Keratinocyte (primary cell): ENCODE measurements around the gene SYT15. TPM values are rescaled to one million over a fixed set of nuclear protein-coding genes. Genes with fewer than 3 reads are reported as not detected.
"Not testable (repeated sequence)": the region's sequence is repeated elsewhere in the genome, so short reads cannot be mapped to it uniquely, and the experiment has no call there.

Source experiments
- DNase-seq: peaks from one replicate; pipeline ENCODE4 v3.0.0-alpha.2; 2011; ENCODE audit warnings: low read depth, missing footprints, low spot score
- FAIRE-seq: peaks from 2 replicates; lab custom pipeline; 2011; peaks lifted over from hg19 to GRCh38; lab: Jason Lieb, UNC
- H2AFZ ChIP-seq: 2 replicates; pipeline ENCODE4 v1.6.0; 2012; ENCODE audit warnings: low read length, control low read depth, inconsistent platforms; ENCODE audit not compliant: control insufficient read depth
- H3K27ac ChIP-seq: 2 replicates; pipeline ENCODE4 v1.5.1; 2011; ENCODE audit warnings: low read length; ENCODE audit not compliant: control insufficient read depth, insufficient read depth
- H3K27me3 ChIP-seq: 3 replicates; pipeline ENCODE4 v1.6.0; 2011; ENCODE audit warnings: low read length; ENCODE audit not compliant: control insufficient read depth, insufficient read depth; ENCODE audit errors: extremely low read depth
- H3K36me3 ChIP-seq, 2 experiments: 2 replicates in 1 of 2; 3 replicates in 1 of 2; pipeline ENCODE4 v1.5.1; 2011; ENCODE audit warnings: low read length in 2 of 2, mild to moderate bottlenecking in 1 of 2; ENCODE audit not compliant: control insufficient read depth in 2 of 2, insufficient read depth in 2 of 2; ENCODE audit errors: extremely low read depth in 1 of 2
- H3K4me1 ChIP-seq: 3 replicates; pipeline ENCODE4 v1.5.1; 2011; ENCODE audit warnings: low read length; ENCODE audit not compliant: control insufficient read depth, insufficient read depth; ENCODE audit errors: extremely low read depth
- H3K4me2 ChIP-seq: 3 replicates; pipeline ENCODE4 v1.6.0; 2011; ENCODE audit warnings: low read depth, low read length; ENCODE audit not compliant: control insufficient read depth, insufficient read depth; ENCODE audit errors: extremely low read depth
- H3K4me3 ChIP-seq, 3 experiments: fragments of 200-600 bp in 1 of 3; sonication (generic) in 1 of 3; 2 replicates in 2 of 3; 3 replicates in 1 of 3; pipeline ENCODE4 v1.5.1; 2011 to 2016; ENCODE audit warnings: low read length in 3 of 3, mild to moderate bottlenecking in 3 of 3, control low read depth in 2 of 3, inconsistent platforms in 1 of 3, low read depth in 1 of 3, mixed read lengths in 1 of 3, mixed run types in 1 of 3, moderate library complexity in 1 of 3; ENCODE audit not compliant: control insufficient read depth in 2 of 3, insufficient read depth in 2 of 3; ENCODE audit errors: extremely low read depth in 1 of 3
- H3K79me2 ChIP-seq: 2 replicates; pipeline ENCODE4 v1.6.0; 2012; ENCODE audit warnings: low read length; ENCODE audit not compliant: control insufficient read depth, insufficient read depth
- H3K9ac ChIP-seq: 3 replicates; pipeline ENCODE4 v1.6.0; 2011; ENCODE audit warnings: low read length; ENCODE audit not compliant: control insufficient read depth, insufficient read depth; ENCODE audit errors: extremely low read depth
- H3K9me1 ChIP-seq: 3 replicates; pipeline ENCODE4 v1.6.0; 2011; ENCODE audit warnings: low read length; ENCODE audit not compliant: control insufficient read depth, insufficient read depth; ENCODE audit errors: extremely low read depth
- H3K9me3 ChIP-seq: 2 replicates; pipeline ENCODE4 v1.5.1; 2012; ENCODE audit warnings: low read depth, low read length; ENCODE audit not compliant: control insufficient read depth
- H4K20me1 ChIP-seq: 3 replicates; pipeline ENCODE4 v1.6.0; 2011; ENCODE audit warnings: low read length; ENCODE audit not compliant: control insufficient read depth, insufficient read depth; ENCODE audit errors: extremely low read depth
- dilution Hi-C: fragments of 300-500 bp; cut with MboI; formaldehyde crosslinking; loops from one replicate; pipeline ENCODE4 v1.7.0; 2020; ENCODE audit warnings: low sequenced_read_pairs; ENCODE audit not compliant: extremely low pct_ligation_motif_present
- polyA plus RNA-seq, 5 experiments: library from polyadenylated mRNA; depleted of rRNA in 3 of 5; stranded (reverse) in 3 of 5; stranded (forward) in 1 of 5; unstranded in 1 of 5; fragments of >200 nt; gene quantifications; 1 replicate in 1 of 5; 2 replicates in 3 of 5; 3 replicates in 1 of 5; pipeline versions ENCODE4 v1.2.1 to v1.2.3, GENCODE V29; 2011 to 2012; ENCODE audit warnings: missing spikeins in 2 of 5, low read depth in 1 of 5, low replicate concordance in 1 of 5

SYT15 gene
- polyA plus RNA-seq, 1 donor (not counting 4 experiments of a cell fraction or from before 2014, with no cell fraction given): 0.16 TPM

DNA sequence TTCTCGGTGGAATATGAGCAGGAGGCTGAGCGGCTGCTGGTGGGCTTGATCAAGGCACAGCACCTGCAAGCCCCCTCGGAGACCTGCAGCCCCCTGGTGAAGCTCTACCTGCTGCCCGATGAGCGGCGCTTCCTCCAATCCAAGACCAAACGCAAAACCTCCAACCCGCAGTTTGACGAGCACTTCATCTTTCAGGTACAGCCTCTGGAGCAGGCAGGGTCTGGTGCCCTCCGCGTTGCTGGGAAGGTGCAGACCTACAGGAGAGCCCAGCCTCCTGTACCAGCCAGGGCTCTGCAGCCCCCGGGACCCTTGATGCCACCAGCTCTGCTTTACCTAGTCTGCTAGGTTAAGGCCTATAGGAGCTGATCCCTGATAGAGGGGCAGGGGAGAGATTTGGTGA lies 3.1 kb downstream of the SYT15 start:
- H3K9me1 ChIP-seq, H3K9ac ChIP-seq, H3K4me3 ChIP-seq, H3K27me3 ChIP-seq, H2AFZ ChIP-seq, H3K36me3 ChIP-seq, DNase-seq, H3K79me2 ChIP-seq, H3K9me3 ChIP-seq, H4K20me1 ChIP-seq, FAIRE-seq, H3K4me1 ChIP-seq, H3K27ac ChIP-seq, dilution Hi-C loops, H3K4me2 ChIP-seq: not testable (repeated sequence)

GRCh38 chr10:46582568-46582967 lies 3.6 kb downstream of the SYT15 start:
- H4K20me1 ChIP-seq, H3K79me2 ChIP-seq, H3K9me3 ChIP-seq, H3K27me3 ChIP-seq, H3K9me1 ChIP-seq, H3K27ac ChIP-seq, H3K4me2 ChIP-seq, H3K4me1 ChIP-seq, DNase-seq, H2AFZ ChIP-seq, H3K4me3 ChIP-seq, H3K36me3 ChIP-seq, H3K9ac ChIP-seq, dilution Hi-C loops: not testable (repeated sequence)
- peak; percentile 74 for FAIRE-seq

GRCh38 chr10:46584196-46584595 lies 5.3 kb downstream of the SYT15 start:
- H3K4me2 ChIP-seq, H3K4me1 ChIP-seq, H3K27ac ChIP-seq, H3K9me3 ChIP-seq, FAIRE-seq, H2AFZ ChIP-seq, H3K9ac ChIP-seq, H3K79me2 ChIP-seq, H3K36me3 ChIP-seq, H3K27me3 ChIP-seq, dilution Hi-C loops, H3K4me3 ChIP-seq, H4K20me1 ChIP-seq, DNase-seq, H3K9me1 ChIP-seq: not testable (repeated sequence)

DNA sequence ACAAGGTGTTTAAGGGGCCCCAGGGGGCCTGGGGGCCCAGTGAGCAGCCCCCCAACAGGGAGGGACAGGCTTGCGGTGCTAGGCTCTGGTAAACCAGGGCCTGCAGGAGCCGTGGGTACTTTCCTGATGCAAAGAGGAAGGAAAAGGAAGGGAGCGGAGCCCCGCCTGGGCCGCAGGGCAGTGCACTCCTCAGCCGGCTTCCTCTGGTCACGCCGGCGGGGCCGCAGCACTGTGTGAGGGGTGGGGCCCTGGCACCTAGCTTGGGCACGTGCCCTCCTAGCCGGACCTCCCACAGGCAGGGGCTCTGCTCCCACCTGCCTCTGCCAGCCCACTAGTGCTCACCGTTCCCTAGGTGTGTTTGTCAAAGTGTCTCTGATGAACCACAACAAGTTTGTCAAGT lies 6.3 kb downstream of the SYT15 start:
- H3K9me1 ChIP-seq, H3K9me3 ChIP-seq, H3K27me3 ChIP-seq, FAIRE-seq, H3K27ac ChIP-seq, H3K4me1 ChIP-seq, H3K36me3 ChIP-seq, H3K4me3 ChIP-seq, H4K20me1 ChIP-seq, DNase-seq, H2AFZ ChIP-seq, dilution Hi-C loops, H3K9ac ChIP-seq, H3K79me2 ChIP-seq, H3K4me2 ChIP-seq: not testable (repeated sequence)

- H3K4me2 ChIP-seq, H3K4me3 ChIP-seq, FAIRE-seq, H3K9ac ChIP-seq, H3K79me2 ChIP-seq, H3K4me1 ChIP-seq, H3K9me3 ChIP-seq, H3K36me3 ChIP-seq, H4K20me1 ChIP-seq, H2AFZ ChIP-seq, H3K9me1 ChIP-seq, DNase-seq, H3K27ac ChIP-seq, H3K27me3 ChIP-seq, dilution Hi-C loops: not testable (repeated sequence)
Measured at GRCh38 chr10:46587546-46587945, 8.6 kb downstream of the SYT15 start.
